ENCODE measurements around the gene PDAP1.
"Not testable (repeated sequence)": the region's sequence is repeated elsewhere in the genome, so short reads cannot be mapped to it uniquely, and the experiment has no call there.

PDAP1 gene

GRCh38 chr7:99438573-99439480 is 30.4 kb upstream of the PDAP1 start, which contains the start of the genes CPSF4 and PTCD1:
Gene CPSF4 (plus strand): TSS chr7:99438943. CDS start chr7:99439083, 140 bp downstream.
Gene PTCD1 (minus strand): TSS chr7:99438798. CDS start chr7:99435242, 3,556 bp downstream.
- H3K9me2 ChIP-seq (replicated peaks; ENCODE audit: control insufficient read depth, low read length): no peaks in the 10 kb centered on the region
- no peak for TF ChIP-seq EZH2phosphoT487 (IDR thresholded peaks at IDR 0.05; ENCODE audit: borderline replicate concordance, low read length)
- TF ChIP-seq, protein P1, sequence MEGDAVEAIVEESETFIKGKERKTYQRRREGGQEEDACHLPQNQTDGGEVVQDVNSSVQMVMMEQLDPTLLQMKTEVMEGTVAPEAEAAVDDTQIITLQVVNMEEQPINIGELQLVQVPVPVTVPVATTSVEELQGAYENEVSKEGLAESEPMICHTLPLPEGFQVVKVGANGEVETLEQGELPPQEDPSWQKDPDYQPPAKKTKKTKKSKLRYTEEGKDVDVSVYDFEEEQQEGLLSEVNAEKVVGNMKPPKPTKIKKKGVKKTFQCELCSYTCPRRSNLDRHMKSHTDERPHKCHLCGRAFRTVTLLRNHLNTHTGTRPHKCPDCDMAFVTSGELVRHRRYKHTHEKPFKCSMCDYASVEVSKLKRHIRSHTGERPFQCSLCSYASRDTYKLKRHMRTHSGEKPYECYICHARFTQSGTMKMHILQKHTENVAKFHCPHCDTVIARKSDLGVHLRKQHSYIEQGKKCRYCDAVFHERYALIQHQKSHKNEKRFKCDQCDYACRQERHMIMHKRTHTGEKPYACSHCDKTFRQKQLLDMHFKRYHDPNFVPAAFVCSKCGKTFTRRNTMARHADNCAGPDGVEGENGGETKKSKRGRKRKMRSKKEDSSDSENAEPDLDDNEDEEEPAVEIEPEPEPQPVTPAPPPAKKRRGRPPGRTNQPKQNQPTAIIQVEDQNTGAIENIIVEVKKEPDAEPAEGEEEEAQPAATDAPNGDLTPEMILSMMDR (IDR thresholded peaks at IDR 0.05; ENCODE audit: low read depth, low read length, poor library complexity, severe bottlenecking): no peak
- no peaks in the 10 kb centered on the region for H3F3A ChIP-seq (ENCODE audit: control insufficient read depth, insufficient read depth)
- peak within 1 kb of the TSS; percentile 91 for H3K4me3 ChIP-seq (ENCODE audit: low read length)
- H3K4me2 ChIP-seq (ENCODE audit: low read length): peak within 1 kb of the TSS; percentile 92
- peaks cover 79% of the 10 kb centered on the region for H3K79me2 ChIP-seq (ENCODE audit: control insufficient read depth, low read length)
- H3K27ac ChIP-seq (ENCODE audit: low read depth, low read length): peak within 1 kb of the TSS; percentile 58
- H4K20me1 ChIP-seq (ENCODE audit: control insufficient read depth, insufficient read depth, low read depth, low read length): peaks cover 14% of the 10 kb centered on the region
- H3K27me3 ChIP-seq (ENCODE audit: control insufficient read depth, low read length): no peaks in the 10 kb centered on the region
- H3K36me3 ChIP-seq (ENCODE audit: control insufficient read depth, low read length): peaks cover 66% of the 10 kb centered on the region
- no peaks in the 10 kb centered on the region for H3K9me3 ChIP-seq (ENCODE audit: control insufficient read depth, insufficient read depth, low read length)
- peaks cover 22% of the 10 kb centered on the region for H3K4me1 ChIP-seq (ENCODE audit: control insufficient read depth, low read length)

DNA sequence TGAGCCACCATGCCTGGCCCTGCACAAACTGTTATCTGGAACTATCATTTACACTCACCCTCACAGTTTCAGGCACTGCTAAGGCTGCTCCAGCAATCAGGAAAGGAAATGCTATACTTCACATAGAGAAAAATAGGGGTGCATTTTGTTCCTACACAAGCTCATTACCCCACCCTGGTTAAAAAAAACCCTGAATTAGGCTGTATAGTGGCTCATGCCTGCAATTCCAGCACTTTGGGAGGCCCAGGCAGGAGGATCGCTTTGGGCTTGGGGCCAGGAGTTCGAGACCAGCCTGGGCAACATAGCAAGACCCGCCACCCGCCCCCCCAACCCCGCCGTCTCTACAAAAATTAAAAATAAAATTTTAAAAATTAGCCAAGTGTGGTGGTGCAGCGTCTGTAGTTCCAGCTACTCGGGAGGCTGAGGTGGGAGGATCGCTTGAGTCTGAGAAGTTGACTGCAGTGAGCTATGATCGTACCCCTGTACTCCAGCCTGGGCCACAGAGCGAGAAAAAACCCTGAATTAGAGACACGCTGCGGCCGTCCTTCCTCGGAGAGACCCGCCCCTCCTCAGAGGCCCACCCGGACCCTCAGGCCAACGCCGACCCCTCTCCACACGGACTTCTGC is 29.7 kb upstream of the PDAP1 start:
- no peaks in the 10 kb centered on the region for H3K9me2 ChIP-seq (replicated peaks; ENCODE audit: control insufficient read depth, low read length)
- H3K4me1 ChIP-seq (ENCODE audit: control insufficient read depth, low read length): peaks cover 19% of the 10 kb centered on the region
- TF ChIP-seq, protein P1 (IDR thresholded peaks at IDR 0.05; ENCODE audit: low read depth, low read length, poor library complexity, severe bottlenecking): no peak
- TF ChIP-seq EZH2phosphoT487 (IDR thresholded peaks at IDR 0.05; ENCODE audit: borderline replicate concordance, low read length): no peak
- peak overlapping the region; percentile 92 for H3K4me2 ChIP-seq (ENCODE audit: low read length)
- no peaks in the 10 kb centered on the region for H3F3A ChIP-seq (ENCODE audit: control insufficient read depth, insufficient read depth)
- H3K9me3 ChIP-seq (ENCODE audit: control insufficient read depth, insufficient read depth, low read length): no peaks in the 10 kb centered on the region
- peaks cover 75% of the 10 kb centered on the region for H3K79me2 ChIP-seq (ENCODE audit: control insufficient read depth, low read length)
- H3K36me3 ChIP-seq (ENCODE audit: control insufficient read depth, low read length): peaks cover 66% of the 10 kb centered on the region
- peak overlapping the region; percentile 91 for H3K4me3 ChIP-seq (ENCODE audit: low read length)
- no peaks in the 10 kb centered on the region for H3K27me3 ChIP-seq (ENCODE audit: control insufficient read depth, low read length)
- H3K27ac ChIP-seq (ENCODE audit: low read depth, low read length): peak overlapping the region; percentile 58
- peaks cover 14% of the 10 kb centered on the region for H4K20me1 ChIP-seq (ENCODE audit: control insufficient read depth, insufficient read depth, low read depth, low read length)

DNA sequence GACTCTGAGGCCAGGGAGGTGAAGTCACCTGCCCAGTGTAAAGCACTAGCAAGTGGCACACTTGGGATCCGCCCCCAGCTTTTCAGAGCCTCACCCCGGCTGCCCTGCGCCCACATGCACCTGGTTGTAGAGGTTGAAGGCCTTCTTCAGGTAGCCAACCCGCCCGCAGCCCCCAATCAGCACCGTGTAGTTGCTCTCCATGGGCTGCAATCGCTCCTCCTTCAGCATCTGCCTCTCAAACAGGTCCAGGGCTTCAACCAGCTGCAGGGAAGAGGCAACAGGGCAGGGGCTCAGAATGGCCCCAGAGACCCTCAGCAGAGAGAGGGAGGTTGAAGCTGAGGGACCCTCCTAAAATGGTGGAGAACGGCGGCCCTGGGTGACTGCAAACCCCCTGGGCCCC is 24.8 kb upstream of the PDAP1 start:
- H3K27me3 ChIP-seq (ENCODE audit: control insufficient read depth, low read length): no peaks in the 10 kb centered on the region
- H3K36me3 ChIP-seq (ENCODE audit: control insufficient read depth, low read length): peaks cover 65% of the 10 kb centered on the region
- H3K27ac ChIP-seq (ENCODE audit: low read depth, low read length): no peak overlapping the region
- no peak overlapping the region for H3K4me3 ChIP-seq (ENCODE audit: low read length)
- TF ChIP-seq, protein P1 (IDR thresholded peaks at IDR 0.05; ENCODE audit: low read depth, low read length, poor library complexity, severe bottlenecking): no peak
- no peak for TF ChIP-seq EZH2phosphoT487 (IDR thresholded peaks at IDR 0.05; ENCODE audit: borderline replicate concordance, low read length)
- H3K4me2 ChIP-seq (ENCODE audit: low read length): no peak overlapping the region
- H3F3A ChIP-seq (ENCODE audit: control insufficient read depth, insufficient read depth): no peaks in the 10 kb centered on the region
- peaks cover 28% of the 10 kb centered on the region for H3K79me2 ChIP-seq (ENCODE audit: control insufficient read depth, low read length)
- H3K9me2 ChIP-seq (replicated peaks; ENCODE audit: control insufficient read depth, low read length): no peaks in the 10 kb centered on the region
- no peaks in the 10 kb centered on the region for H3K9me3 ChIP-seq (ENCODE audit: control insufficient read depth, insufficient read depth, low read length)
- peaks cover 9% of the 10 kb centered on the region for H3K4me1 ChIP-seq (ENCODE audit: control insufficient read depth, low read length)
- 0 out of 2 replicates have a peak, but pooled peaks cover 3% of the 10 kb centered on the region for H4K20me1 ChIP-seq (ENCODE audit: control insufficient read depth, insufficient read depth, low read depth, low read length)

GRCh38 chr7:99431756-99432540 is 23.6 kb upstream of the PDAP1 start:
- H3K79me2 ChIP-seq (ENCODE audit: control insufficient read depth, low read length): peaks cover 16% of the 10 kb centered on the region
- not testable (repeated sequence) for H3K4me3 ChIP-seq (ENCODE audit: low read length); H3K27me3 ChIP-seq (ENCODE audit: control insufficient read depth, low read length); H3K27ac ChIP-seq (ENCODE audit: low read depth, low read length); H3K4me2 ChIP-seq (ENCODE audit: low read length); H3K4me1 ChIP-seq (ENCODE audit: control insufficient read depth, low read length); H4K20me1 ChIP-seq (ENCODE audit: control insufficient read depth, insufficient read depth, low read depth, low read length); H3K9me2 ChIP-seq (replicated peaks; ENCODE audit: control insufficient read depth, low read length); H3K9me3 ChIP-seq (ENCODE audit: control insufficient read depth, insufficient read depth, low read length); H3F3A ChIP-seq (ENCODE audit: control insufficient read depth, insufficient read depth)
- H3K36me3 ChIP-seq (ENCODE audit: control insufficient read depth, low read length): peaks cover 59% of the 10 kb centered on the region

Measured in DOHH2 (cell line).